Measurements from ENCODE around the gene ATP10A. TPM values are rescaled to one million over a fixed set of nuclear protein-coding genes. Genes with fewer than 3 reads are reported as not detected.

ATP10A gene
- total and polyA plus RNA-seq, 2 donors from 2014 or later = 4.0 to 6.8 TPM

DNA sequence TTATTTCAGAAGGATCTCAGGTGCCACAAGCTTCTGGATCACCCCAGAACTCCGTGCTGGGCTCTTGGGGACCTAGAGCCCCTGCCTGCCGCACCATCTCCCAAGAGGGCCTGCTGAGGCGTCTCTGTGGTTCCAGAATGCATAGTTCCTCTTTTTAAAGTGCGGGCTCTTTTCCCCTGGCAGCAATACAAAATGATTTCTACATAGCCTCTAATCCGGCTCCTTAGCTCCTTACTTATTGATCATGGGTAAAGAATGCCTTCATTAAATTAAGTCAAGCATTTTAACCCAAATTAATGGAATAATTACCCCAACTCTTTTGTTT lies 121.9 kb downstream of the ATP10A start:
- intact Hi-C loops (cut with DNase I) = no loop called here
- Histone ChIP-seq H3K9ac (ENCODE audit: low read length in 3 of 3) (no peak overlapping the region), H3K4me3 (ENCODE audit: low read length in 3 of 3) (no peak overlapping the region), H3K4me1 (ENCODE audit: control insufficient read depth in 2 of 3, insufficient read depth in 2 of 3, low read depth in 1 of 3, low read length in 3 of 3) (peaks cover 0 to 7% (median 0%) of the 10 kb centered on the region in 3 donors), H3K9me3 (ENCODE audit: control insufficient read depth in 2 of 3, insufficient read depth in 1 of 3, low read length in 3 of 3) (no peaks in the 10 kb centered on the region), H3K27ac (ENCODE audit: low read depth in 2 of 2, low read length in 2 of 2) (no peak overlapping the region), H3K27me3 (ENCODE audit: control insufficient read depth, insufficient read depth, low read length) (no peaks in the 10 kb centered on the region), H3K36me3 (ENCODE audit: control insufficient read depth in 2 of 3, insufficient read depth in 3 of 3, low read length in 3 of 3) (no peaks in the 10 kb centered on the region)
- FAIRE-seq (no peak), DNase-seq (no peak)
- TF ChIP-seq, protein P1, sequence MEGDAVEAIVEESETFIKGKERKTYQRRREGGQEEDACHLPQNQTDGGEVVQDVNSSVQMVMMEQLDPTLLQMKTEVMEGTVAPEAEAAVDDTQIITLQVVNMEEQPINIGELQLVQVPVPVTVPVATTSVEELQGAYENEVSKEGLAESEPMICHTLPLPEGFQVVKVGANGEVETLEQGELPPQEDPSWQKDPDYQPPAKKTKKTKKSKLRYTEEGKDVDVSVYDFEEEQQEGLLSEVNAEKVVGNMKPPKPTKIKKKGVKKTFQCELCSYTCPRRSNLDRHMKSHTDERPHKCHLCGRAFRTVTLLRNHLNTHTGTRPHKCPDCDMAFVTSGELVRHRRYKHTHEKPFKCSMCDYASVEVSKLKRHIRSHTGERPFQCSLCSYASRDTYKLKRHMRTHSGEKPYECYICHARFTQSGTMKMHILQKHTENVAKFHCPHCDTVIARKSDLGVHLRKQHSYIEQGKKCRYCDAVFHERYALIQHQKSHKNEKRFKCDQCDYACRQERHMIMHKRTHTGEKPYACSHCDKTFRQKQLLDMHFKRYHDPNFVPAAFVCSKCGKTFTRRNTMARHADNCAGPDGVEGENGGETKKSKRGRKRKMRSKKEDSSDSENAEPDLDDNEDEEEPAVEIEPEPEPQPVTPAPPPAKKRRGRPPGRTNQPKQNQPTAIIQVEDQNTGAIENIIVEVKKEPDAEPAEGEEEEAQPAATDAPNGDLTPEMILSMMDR (IDR thresholded peaks at IDR 0.05; ENCODE audit: borderline replicate concordance, extremely low read depth, insufficient read depth) = no peak

DNA sequence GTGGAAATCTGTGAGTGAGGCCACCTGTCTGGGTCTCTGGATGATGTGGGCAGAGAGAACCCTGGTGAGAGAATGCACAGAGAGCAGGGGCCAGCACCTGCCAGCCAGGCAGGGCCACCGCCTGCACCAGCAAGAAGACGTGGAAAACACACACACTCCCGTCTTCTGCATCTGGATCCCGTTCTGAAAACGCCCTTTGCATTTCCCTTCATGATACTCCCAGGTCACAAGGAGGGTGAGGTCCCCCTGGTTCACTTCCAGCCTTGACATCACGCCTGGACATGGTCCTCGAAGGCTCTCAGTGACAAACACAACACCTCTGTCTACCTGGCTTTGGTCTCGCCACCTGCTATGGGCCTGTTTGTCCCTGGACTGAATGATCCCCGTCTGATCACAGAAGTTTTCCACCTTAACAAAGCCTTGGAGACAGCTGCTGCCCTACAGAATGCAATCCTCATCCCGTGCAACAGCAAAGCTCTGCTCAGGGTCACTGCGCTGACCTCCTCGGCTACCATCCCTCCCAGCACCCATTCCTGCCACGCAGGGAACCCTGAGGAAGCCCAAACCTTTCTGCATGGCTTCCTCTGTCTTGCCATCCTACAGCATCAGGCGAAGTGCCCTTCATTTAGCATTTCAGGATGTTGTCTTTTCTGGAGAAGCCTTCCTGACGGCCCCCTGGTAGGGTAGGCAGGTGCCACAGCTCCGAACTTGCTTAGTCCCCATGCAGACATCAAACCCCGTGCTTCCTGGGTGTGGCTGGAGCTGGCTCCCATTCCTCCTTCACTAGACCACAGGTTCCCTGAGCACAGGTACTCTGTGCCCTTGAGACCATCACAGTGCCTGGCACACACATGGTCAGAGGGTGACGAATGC lies 122.5 kb downstream of the ATP10A start:
- Histone ChIP-seq H3K36me3 (ENCODE audit: control insufficient read depth in 2 of 3, insufficient read depth in 3 of 3, low read length in 3 of 3) (no peaks in the 10 kb centered on the region), H3K4me3 (ENCODE audit: low read length in 3 of 3) (no peak overlapping the region), H3K9ac (ENCODE audit: low read length in 3 of 3) (no peak overlapping the region), H3K27ac (ENCODE audit: low read depth in 2 of 2, low read length in 2 of 2) (no peak overlapping the region), H3K4me1 (ENCODE audit: control insufficient read depth in 2 of 3, insufficient read depth in 2 of 3, low read depth in 1 of 3, low read length in 3 of 3) (peaks cover 0 to 7% (median 3%) of the 10 kb centered on the region in 3 donors), H3K9me3 (ENCODE audit: control insufficient read depth in 2 of 3, insufficient read depth in 1 of 3, low read length in 3 of 3) (no peaks in the 10 kb centered on the region), H3K27me3 (ENCODE audit: control insufficient read depth, insufficient read depth, low read length) (no peaks in the 10 kb centered on the region)
- intact Hi-C loops (cut with DNase I) = no loop called here
- DNase-seq (no peak), FAIRE-seq (no peak)
- TF ChIP-seq, protein P1 (IDR thresholded peaks at IDR 0.05; ENCODE audit: borderline replicate concordance, extremely low read depth, insufficient read depth) = no peak

- Histone ChIP-seq H3K4me3 (ENCODE audit: low read length in 3 of 3) (no peak overlapping the region), H3K4me1 (ENCODE audit: control insufficient read depth in 2 of 3, insufficient read depth in 2 of 3, low read depth in 1 of 3, low read length in 3 of 3) (peaks cover 0 to 7% (median 3%) of the 10 kb centered on the region in 3 donors), H3K36me3 (ENCODE audit: control insufficient read depth in 2 of 3, insufficient read depth in 3 of 3, low read length in 3 of 3) (no peaks in the 10 kb centered on the region), H3K27ac (ENCODE audit: low read depth in 2 of 2, low read length in 2 of 2) (no peak overlapping the region), H3K27me3 (ENCODE audit: control insufficient read depth, insufficient read depth, low read length) (no peaks in the 10 kb centered on the region), H3K9ac (ENCODE audit: low read length in 3 of 3) (no peak overlapping the region), H3K9me3 (ENCODE audit: control insufficient read depth in 2 of 3, insufficient read depth in 1 of 3, low read length in 3 of 3) (no peaks in the 10 kb centered on the region)
- peak in 3 of 5 donors; percentile 50 to 76 (median 71) for DNase-seq
- TF ChIP-seq, protein P1 (IDR thresholded peaks at IDR 0.05; ENCODE audit: borderline replicate concordance, extremely low read depth, insufficient read depth) = no peak
- intact Hi-C loops (cut with DNase I) = no loop called here
- FAIRE-seq = no peak
Measured at GRCh38 chr15:25739687-25740121, 123.4 kb downstream of the ATP10A start.
